Mucosa of stomach (tissue), 1 donor: ENCODE results near the gene C1orf226.

Experiments
- H3K27me3 ChIP-seq: one replicate; pipeline ENCODE4 v1.7.0; 2013; ENCODE audit warnings: mild to moderate bottlenecking, low read length; ENCODE audit not compliant: control insufficient read depth, insufficient read depth
- H3K36me3 ChIP-seq: one replicate; pipeline ENCODE4 v1.7.0; 2013; ENCODE audit warnings: low read length; ENCODE audit not compliant: control insufficient read depth, insufficient read depth
- H3K4me1 ChIP-seq: one replicate; pipeline ENCODE4 v1.7.0; 2013; ENCODE audit warnings: mild to moderate bottlenecking, low read length; ENCODE audit not compliant: control insufficient read depth, insufficient read depth
- H3K4me3 ChIP-seq: one replicate; pipeline ENCODE4 v1.7.0; 2013; ENCODE audit warnings: low read length
- H3K9ac ChIP-seq: one replicate; pipeline ENCODE4 v1.7.0; 2013; ENCODE audit warnings: mild to moderate bottlenecking, low read length, moderate library complexity
- H3K9me3 ChIP-seq: one replicate; pipeline ENCODE4 v1.7.0; 2013; ENCODE audit warnings: mild to moderate bottlenecking, low read length, moderate library complexity; ENCODE audit not compliant: control insufficient read depth
- donor health status: Pancreatic carcinoma.

The C1orf226 gene

DNA sequence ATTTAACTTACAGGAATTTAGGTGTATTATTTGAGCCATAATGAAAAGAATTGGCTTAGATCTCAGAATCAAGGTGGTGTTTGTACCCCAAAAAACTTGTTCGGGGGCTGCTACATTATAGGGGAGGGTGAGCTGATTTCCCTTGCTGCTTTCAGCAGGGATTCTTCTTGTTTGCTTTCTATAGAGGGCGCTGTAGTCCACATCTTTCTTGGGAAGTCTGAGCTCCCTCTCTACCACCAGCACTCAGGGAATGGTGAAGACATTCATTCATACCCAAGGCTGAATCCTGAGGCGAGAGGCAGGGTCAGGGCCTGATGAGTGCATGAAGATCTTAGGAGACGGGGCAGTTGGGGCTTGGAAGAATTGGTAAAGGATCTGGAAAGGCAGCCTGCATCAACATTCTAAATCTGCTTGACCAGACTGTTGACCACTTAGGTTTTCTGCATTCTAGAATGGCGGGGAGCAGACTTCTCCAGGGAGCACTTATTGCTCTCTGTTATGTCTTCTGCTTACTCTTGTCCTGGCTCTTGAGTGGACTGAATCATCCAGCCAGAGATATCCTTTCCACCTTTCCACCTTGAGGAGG is 23.8 kb upstream of the C1orf226 start:
- no peak overlapping the region for H3K9ac ChIP-seq
- peaks cover 6% of the 10 kb centered on the region for H3K4me1 ChIP-seq
- no peak overlapping the region for H3K4me3 ChIP-seq
- no peaks in the 10 kb centered on the region for H3K27me3 ChIP-seq
- H3K36me3 ChIP-seq = no peaks in the 10 kb centered on the region
- no peaks in the 10 kb centered on the region for H3K9me3 ChIP-seq

- H3K27me3 ChIP-seq = no peaks in the 10 kb centered on the region
- peaks cover 6% of the 10 kb centered on the region for H3K4me1 ChIP-seq
- H3K9ac ChIP-seq = no peak overlapping the region
- H3K4me3 ChIP-seq = no peak overlapping the region
- H3K36me3 ChIP-seq = no peaks in the 10 kb centered on the region
- H3K9me3 ChIP-seq = no peaks in the 10 kb centered on the region
Observed at GRCh38 chr1:162358928-162359327, 22.6 kb upstream of the C1orf226 start.

GRCh38 chr1:162359523-162360236 is 21.8 kb upstream of the C1orf226 start:
- Histone ChIP-seq H3K27me3 (no peaks in the 10 kb centered on the region), H3K9me3 (no peaks in the 10 kb centered on the region), H3K4me3 (no peak overlapping the region), H3K9ac (no peak overlapping the region), H3K36me3 (no peaks in the 10 kb centered on the region), H3K4me1 (peaks cover 6% of the 10 kb centered on the region)

DNA sequence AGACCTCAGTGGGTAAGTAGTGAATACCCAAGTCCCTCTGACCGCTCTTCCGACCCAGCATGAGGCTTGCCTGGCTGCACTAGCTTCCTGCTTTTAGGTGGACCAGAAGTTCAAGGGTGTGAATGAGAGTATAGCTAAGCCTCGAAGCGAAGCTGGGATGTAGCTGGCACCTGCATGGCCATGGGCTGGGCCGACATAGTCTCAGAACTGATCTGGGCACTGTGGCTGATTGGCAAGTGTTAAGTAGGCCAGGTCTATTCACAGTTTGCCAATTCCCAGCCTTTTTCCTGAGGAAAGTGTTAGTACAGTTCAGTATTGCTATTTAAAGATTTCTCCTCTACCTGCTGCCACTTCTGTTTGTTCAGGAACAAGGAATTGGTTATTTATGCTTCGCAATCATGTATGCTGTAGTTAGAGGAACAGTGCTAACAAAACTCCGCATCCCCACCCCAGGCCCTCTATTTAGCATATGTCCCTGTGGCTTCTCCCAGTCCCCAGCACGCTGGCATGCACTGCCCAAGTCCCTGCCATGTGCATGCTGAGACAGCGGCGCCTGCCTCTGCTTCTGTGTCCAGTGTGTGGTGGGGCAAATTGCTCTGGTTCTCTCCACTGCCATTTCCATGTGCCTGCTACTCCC is 21.2 kb upstream of the C1orf226 start:
- no peak overlapping the region for H3K9ac ChIP-seq
- no peaks in the 10 kb centered on the region for H3K9me3 ChIP-seq
- no peak overlapping the region for H3K4me3 ChIP-seq
- H3K4me1 ChIP-seq = peaks cover 6% of the 10 kb centered on the region
- H3K36me3 ChIP-seq = no peaks in the 10 kb centered on the region
- no peaks in the 10 kb centered on the region for H3K27me3 ChIP-seq

DNA sequence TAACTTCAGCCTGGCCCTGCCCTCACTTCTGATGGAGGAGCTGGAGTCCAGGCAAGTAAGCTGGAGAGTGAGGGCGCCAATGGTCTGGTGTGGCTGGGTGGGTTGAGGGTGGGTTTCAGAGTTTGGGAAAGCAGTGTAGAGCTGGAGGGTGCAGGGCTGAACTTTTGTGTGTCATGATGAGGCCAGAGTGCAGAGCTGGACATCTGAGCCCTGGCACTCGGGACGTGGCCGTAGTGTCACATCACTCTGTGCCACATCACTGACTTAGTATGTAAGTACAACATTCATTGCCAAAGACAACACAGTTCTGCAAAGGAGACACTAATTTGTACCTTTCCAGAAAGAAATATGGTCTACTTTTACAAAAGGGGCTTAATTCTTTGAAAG is 20.7 kb upstream of the C1orf226 start:
- H3K27me3 ChIP-seq = no peaks in the 10 kb centered on the region
- no peak overlapping the region for H3K4me3 ChIP-seq
- H3K9me3 ChIP-seq = no peaks in the 10 kb centered on the region
- no peak overlapping the region for H3K9ac ChIP-seq
- no peaks in the 10 kb centered on the region for H3K36me3 ChIP-seq
- peaks cover 6% of the 10 kb centered on the region for H3K4me1 ChIP-seq

DNA sequence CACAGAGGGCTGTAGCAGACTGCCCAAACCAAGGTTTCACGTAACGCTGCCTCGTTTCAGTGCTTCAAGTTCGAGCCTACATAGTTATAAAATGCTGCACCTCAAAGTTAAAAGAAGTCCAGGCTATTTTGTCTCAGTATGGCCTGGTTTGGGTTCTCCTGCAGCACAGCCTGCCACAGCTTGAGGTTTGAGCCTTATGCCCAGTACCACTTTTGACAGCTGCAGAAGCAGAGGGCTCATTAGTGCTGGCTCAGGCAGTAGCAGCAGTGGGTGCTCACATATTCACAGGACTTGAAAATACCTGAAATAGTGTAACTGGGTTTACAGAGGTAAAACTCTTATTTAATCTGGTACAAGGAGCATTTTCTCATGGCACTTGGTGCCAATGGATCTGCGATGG is 20.2 kb upstream of the C1orf226 start:
- Histone ChIP-seq H3K9ac (no peak overlapping the region), H3K4me3 (no peak overlapping the region), H3K9me3 (no peaks in the 10 kb centered on the region), H3K27me3 (no peaks in the 10 kb centered on the region), H3K36me3 (no peaks in the 10 kb centered on the region), H3K4me1 (peaks cover 6% of the 10 kb centered on the region)

DNA sequence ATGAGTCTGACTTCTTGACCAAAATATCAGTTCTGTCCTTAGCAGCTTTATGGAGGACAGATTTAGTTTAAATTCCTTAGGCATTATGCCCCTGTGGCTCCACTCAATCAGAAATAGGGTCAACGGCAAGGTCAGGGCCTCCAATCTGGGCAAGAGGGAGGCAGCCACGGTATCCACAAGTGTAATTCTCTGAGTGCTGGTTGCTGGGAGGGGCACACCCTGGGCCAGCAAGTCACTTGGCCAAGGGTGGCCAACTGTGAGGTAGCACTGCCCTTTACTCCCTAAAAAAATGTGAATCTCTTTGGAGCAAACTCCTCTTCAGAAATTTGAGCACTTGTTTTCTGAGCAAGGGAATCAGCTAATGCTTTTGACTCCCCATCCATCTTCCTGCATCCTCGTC is 17.7 kb upstream of the C1orf226 start:
- Histone ChIP-seq H3K4me1 (peaks cover 6% of the 10 kb centered on the region), H3K9ac (no peak overlapping the region), H3K9me3 (no peaks in the 10 kb centered on the region)

DNA sequence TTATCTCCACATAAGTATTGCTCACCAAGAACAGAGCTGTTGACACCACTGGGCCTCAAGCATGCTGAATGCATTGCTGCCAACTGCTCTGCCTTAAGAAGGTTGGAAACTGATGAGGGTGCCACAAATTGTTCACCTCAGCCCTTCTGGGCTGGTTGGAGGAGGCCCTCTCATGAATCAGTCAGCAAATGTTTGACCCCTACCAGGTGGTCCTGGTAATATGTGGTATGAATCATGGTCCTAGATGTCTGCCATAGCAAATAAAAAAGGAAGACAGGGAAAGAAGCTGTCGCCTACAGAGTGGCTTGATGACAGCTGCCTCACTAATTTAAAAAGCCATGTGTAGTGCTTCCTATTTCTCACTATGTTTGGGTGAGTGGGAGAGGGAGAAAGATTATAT is 17.0 kb upstream of the C1orf226 start:
- Histone ChIP-seq H3K36me3 (no peaks in the 10 kb centered on the region), H3K27me3 (no peaks in the 10 kb centered on the region), H3K9me3 (no peaks in the 10 kb centered on the region), H3K4me3 (no peak overlapping the region), H3K9ac (no peak overlapping the region), H3K4me1 (peaks cover 6% of the 10 kb centered on the region)

More for the DNA sequence above, 17.7 kb upstream of the C1orf226 start:
- Histone ChIP-seq H3K36me3 (no peaks in the 10 kb centered on the region), H3K4me3 (no peak overlapping the region), H3K27me3 (no peaks in the 10 kb centered on the region)

GRCh38 chr1:162365284-162366020 is 16.1 kb upstream of the C1orf226 start:
- no peaks in the 10 kb centered on the region for H3K9me3 ChIP-seq
- H3K36me3 ChIP-seq = no peaks in the 10 kb centered on the region
- H3K9ac ChIP-seq = no peak overlapping the region
- H3K4me3 ChIP-seq = no peak overlapping the region
- peaks cover 4% of the 10 kb centered on the region for H3K4me1 ChIP-seq
- no peaks in the 10 kb centered on the region for H3K27me3 ChIP-seq

GRCh38 chr1:162366149-162366548 is 15.4 kb upstream of the C1orf226 start:
- H3K9me3 ChIP-seq = no peaks in the 10 kb centered on the region
- H3K36me3 ChIP-seq = no peaks in the 10 kb centered on the region
- no peak overlapping the region for H3K9ac ChIP-seq
- peaks cover 4% of the 10 kb centered on the region for H3K4me1 ChIP-seq
- H3K4me3 ChIP-seq = no peak overlapping the region
- H3K27me3 ChIP-seq = no peaks in the 10 kb centered on the region

GRCh38 chr1:162366671-162367070 is 14.9 kb upstream of the C1orf226 start:
- no peaks in the 10 kb centered on the region for H3K9me3 ChIP-seq
- no peaks in the 10 kb centered on the region for H3K27me3 ChIP-seq
- H3K36me3 ChIP-seq = no peaks in the 10 kb centered on the region
- no peak overlapping the region for H3K9ac ChIP-seq
- H3K4me1 ChIP-seq = peaks cover 4% of the 10 kb centered on the region
- H3K4me3 ChIP-seq = no peak overlapping the region

- Histone ChIP-seq H3K9ac (no peak overlapping the region), H3K27me3 (no peaks in the 10 kb centered on the region), H3K36me3 (no peaks in the 10 kb centered on the region), H3K4me3 (no peak overlapping the region), H3K4me1 (peaks cover 7% of the 10 kb centered on the region), H3K9me3 (no peaks in the 10 kb centered on the region)
Observed at GRCh38 chr1:162367073-162367472, 14.5 kb upstream of the C1orf226 start.
